HG03342 (cell line): Measurements from ENCODE around the gene ARHGDIB.

Experiments
- ATAC-seq: cut with Tn5 transposase; IDR thresholded peaks from one replicate; pipeline ENCODE4 v1.9.1; 2021; ENCODE audit warnings: mild to moderate bottlenecking, moderate library complexity; ENCODE audit not compliant: unreplicated experiment

ARHGDIB gene

DNA sequence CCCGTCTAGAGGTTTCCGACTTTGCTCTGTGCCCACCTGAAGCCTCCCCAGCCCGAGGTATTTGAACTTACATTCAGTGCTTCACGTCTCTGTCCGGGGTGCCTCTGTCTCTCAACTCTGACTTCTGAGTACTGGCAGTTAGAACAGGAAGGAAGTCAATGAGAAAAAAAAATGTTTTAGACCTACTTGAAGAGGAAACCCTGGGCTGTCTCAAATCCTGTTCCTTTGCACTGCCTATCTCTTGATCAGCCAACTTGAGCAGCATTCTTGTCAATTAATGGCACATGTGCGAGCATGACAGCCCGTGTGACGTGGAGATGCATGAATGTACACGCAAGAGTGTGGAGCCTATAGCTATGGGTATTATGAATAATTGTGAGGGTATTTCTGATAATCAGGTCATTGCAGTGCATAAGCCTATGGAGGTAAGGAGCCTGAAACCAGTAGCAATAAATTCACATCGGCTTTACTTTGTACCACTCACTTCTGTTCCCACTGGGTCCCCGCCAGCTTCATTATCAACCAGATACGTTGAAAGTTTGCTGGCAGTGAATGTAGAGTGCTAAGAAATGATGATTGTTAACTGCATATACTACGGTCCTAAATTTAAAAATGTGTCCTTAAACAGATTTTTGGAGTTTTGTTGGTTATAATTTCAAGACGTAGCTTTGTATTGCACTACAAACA lies at the start of gene ARHGDIB:
Gene ARHGDIB (minus strand): TSS at position 136 of the 687 bp plus-strand sequence. CDS start 10,889 bp downstream, outside the sequence.
- ATAC-seq: peak; percentile 57

DNA sequence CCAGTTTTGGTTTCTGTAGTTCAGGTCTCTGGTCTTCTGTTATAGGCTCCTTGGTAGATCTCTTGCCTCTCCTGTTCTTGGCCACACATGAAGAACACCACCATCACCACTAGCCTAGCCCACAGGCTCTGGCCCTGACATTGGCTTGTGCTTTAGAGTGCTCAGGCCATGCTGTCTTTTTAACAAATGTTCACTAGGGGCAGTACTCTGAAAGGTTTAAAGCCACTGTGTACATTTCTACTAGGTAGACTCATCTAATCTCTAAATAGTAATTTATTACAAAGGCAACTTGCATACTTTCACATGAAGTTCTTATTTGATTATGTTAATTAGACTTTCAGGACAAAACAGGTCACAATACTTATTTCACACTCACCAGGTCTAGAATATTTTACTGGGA lies 49.8 kb upstream of the ARHGDIB start:
- ATAC-seq: peak; percentile 58

DNA sequence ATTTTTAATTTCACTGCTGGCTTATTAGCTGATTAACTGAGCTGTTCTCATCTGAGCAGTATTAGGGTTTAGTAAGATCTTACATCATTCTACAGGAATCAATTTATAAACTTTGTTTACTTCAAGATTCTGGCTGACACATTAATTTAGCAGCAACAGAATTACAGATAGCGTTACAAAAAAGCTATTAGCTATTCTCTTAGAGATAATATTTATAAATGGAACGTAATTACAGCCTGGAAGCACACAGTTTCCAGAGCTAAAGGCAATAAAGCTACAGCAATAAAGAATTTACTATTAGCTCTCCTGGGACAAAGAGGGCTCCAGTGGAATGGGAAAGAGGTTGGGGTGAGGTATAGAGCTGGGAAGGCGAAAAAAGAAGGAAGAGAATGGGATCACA lies 46.1 kb upstream of the ARHGDIB start:
- no peak for ATAC-seq

DNA sequence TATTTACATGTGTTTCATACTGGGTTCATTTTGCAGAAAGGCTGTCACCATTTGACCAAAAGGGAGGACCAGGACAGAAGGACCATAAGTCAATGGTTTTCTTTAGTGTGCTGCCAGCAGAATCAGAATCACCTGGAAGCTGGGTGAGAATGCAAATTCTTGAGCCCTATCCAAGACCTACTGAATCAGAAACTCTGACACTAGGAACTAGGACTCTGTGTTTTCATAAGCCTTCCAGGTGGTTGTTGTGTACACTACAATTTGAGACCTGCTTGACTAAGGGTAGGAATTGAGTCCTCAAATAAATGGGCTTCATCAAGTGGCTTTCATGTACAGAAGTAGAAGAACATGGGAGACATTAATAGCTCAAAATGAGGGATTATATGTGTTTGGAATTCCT lies 43.7 kb upstream of the ARHGDIB start:
- ATAC-seq: no peak

DNA sequence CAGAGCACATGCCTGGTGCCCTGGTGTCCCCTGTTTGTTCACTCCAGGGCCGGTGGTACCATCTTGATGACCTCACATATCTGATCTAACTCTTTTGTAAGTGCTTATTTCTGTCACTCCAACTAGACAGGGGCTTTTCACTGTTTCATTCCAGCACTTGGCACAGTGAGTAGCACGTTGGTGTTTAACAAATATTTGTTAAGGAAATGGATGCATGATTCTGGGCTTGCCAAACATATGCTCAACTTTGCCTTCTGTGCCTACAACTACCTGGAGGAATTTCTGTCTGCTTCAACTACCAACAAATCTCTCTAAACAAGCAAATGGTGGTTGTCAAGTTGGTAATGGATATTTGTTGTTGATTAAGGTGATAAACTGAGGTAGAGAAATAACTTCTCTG lies 43.0 kb upstream of the ARHGDIB start:
- ATAC-seq: no peak

DNA sequence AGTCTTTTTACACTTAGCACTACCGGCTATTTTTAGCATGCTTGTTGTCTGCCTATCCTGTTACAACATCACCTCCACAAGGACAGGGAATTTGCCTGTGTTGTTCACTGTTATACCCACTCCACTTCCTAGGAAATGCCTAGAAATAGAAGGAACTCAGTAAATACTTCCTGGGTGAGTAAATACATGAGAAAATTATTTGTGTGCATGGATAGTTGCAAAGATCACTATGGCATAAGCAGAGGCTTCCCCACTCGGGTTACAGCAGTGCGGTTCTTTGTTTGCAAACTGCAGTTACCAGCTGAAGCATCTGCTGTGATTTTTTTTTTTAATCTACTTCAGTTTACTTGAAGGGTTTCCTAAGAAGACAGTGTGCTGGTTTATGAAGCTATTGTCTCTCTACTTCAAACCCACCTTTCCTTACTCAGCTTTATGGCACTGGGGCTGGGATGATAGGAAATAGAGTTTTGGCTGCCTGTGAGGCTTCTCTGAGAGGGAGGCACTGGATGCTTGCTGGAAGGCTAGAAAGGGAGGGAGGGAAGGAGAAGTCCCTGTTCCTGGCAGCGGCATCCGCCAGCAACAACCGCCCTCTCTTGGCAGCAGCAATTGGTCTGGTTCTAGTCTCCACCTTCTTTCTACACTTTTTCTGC lies 40.5 kb upstream of the ARHGDIB start:
- ATAC-seq: no peak

DNA sequence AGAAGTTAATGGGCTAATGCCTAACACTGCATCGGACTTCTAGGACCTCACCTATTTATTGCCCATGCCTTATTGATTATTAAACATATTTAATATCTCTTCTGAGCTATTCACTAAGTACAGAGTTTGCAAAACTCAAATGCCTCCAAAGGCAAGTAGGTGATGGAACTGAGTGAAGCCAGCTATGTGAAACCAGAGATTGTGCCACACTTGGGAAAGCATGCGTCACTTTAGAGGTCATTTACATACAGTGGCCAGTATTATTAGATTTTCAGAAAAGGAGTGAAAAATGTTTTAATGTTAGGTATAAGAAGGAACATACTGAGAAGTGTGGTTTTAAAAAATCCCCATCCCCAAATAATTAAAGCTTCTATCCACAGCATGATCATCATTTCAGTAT lies 39.2 kb upstream of the ARHGDIB start:
- ATAC-seq: no peak

DNA sequence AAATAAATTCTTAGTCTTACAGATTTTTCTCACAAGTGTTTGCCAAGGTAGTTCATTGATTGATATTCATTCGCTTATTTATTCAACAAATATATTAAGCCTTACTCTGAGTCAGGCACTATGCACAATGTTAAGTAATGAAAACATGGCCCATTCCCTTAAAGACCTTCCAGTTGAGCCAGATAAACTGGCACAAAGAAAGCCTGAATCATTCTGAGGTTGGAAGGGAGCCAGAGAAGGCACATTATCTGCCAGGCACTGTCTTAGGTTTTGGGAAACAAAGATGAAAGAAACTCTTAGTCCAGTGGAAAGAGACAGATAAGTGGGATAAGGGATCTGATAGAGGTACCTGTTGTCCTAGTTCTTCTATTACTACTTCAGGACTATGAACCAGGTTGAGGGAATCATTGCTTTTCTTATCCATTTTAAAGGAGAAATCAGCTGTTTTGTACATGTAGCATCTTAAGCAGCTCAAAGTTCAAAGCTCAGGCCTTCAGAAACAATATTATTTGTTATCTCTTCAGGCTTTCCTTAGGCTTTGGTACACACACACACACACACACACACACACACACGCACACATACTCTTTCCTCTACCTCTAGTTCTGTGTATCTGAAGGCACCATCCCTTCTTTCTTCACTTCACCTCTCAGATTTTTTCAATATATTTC lies 38.4 kb upstream of the ARHGDIB start:
- ATAC-seq: no peak

DNA sequence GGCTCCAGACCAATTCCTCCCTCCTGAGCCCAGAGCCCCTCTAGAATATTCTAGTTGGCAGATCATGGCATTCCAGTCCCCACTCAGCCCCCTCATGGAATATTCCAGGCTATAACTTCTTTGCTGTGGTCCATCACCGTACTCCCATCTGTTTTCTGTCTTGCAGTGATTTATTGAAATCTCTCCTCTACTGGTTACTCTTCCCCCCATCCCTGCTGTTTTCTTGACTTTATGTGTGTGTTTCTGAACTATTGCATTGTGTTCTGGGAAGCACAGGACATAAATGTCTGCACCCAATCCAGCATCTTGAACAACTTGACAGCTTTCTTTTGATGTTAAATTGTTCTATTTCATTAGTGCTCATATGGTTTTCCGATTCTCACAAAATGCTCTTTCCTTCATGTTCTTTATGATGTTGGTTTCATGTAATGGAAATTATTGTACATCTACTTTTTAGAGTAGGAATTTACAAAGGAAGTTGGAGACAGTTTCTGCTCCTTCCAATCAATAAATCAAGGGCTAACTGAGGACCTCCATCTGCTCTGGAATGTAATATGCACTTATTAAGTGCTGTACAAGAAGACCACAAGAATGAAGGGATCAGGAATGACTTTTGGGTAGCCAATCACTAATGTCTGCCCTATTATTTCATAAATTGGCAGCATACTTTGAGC lies 37.8 kb upstream of the ARHGDIB start:
- ATAC-seq: no peak

DNA sequence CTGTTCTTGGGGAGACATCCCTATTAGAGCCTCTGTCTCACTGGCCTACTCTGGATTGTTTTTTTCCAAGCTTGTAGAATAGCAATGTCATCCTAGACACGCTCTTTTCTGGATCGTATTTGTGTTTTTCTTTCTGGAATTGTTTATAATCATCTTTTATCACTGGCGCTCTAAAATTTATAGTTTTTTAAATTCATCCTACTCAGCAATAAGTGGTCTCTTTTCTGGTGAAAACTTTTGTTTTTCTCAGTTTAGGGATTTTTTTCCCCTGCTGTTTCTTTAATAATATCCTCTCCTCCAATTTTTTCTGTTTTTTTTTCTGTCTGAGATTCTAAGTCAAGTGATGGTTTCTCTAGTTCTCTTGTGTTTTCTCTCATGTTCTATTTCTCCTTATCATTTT lies 36.6 kb upstream of the ARHGDIB start:
- ATAC-seq: no peak

DNA sequence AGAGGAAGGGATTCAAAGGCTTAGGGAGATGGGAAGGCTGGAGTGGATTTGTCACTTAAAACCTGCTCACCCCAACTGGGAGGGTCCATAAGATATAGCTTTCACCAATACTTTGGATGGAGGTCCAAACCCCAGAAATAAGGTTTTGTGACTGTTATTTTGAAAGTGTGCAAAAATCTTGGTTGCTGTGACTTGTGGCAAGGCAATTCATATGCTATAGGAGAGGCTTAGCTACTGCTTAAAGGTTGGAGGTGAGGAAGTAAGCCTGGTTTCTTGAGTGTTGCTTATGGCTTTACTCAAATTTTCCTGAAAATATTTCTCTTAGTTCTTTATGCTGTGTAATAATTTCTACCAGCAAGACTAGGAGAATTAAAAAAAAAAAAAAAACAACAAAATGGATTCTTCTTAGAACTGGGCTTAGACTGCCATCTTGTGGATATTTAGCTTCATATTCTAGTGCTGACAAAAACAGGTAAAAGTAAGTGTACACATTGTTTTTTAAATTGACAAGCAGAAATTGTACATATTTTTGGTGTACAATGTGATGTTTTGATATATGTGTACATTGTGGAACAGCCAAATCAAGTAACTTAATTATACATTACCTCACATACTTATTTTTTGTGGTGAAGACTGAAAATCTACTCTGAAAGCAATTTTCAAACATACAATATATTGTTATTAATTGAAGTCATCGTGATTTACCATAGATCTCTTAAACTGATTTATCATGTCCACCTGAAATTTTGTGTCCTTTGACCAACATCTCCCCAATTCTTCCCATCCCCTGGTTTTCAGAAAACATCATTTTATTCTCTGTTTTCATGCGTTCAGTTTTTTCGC lies 34.4 kb upstream of the ARHGDIB start:
- peak; percentile 40 for ATAC-seq

DNA sequence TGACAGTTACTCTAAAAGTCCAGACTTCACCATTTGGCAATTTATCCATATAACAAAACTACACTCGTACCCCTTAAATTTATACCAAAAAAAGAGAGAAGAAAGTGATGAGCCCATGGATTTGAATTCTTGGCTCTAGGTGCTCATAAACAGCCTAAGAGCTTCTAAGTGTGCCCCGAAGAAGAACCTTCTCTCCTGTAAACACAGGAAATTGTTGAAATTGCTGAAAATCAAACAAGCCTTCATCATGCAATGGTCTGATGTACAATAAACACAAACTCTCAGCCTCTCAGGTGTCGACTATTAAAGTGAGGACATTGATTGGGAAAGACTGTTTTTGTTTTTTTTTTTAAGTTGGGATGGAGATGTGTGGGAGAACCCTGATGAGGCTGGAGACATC lies 33.2 kb upstream of the ARHGDIB start:
- ATAC-seq: no peak

DNA sequence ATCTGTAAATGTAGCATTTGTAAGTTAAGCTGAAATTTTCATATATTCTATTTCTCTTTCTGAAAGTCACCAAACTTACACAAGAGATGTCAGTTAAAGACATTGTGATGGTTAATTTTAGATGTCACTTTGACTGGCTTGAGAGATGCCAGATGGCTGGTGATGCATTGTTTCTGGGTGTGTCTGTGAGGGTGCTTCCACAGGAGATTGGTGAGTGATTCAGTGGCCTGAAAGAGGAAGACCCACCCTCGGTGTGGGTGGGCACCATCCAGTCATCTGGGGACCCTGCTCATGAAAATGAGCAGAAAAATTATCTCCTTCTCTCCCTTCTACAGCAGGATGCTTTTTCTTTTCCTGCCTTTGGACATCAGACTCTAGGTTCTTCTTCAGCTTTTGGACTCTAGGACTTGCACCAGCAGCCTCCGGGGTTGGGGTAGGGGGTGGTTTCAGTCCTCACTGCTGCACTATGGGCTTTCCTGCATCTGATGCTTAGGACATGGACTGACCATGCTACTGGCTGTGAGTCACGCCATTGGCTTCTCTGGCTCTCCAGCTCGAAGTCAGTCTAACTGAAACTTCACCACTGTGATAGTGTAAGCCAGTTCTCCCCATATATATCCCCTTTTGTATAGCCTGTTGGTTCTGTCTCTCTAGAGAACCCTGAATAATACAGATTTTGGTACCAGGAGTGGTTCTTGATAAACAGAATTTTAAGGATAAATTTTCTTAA lies 32.3 kb upstream of the ARHGDIB start:
- no peak for ATAC-seq

DNA sequence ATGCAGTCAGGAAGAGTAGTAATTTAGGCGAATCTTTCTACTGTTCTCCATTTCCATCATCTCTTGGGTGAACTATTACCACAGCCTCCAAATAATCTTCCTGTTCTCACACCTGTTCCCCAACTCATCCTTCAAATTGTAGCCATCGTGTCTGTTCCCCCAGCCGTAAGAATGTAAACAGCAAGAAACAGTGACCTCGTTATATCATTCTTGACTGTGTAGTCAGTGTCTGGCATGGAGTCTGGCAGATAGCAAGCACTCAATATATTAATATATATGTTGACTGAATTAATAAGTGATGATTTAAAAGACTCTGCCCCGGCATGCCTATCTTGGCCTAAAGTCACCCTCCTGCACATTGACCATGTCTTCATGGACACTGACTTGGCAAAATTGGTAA lies 31.7 kb upstream of the ARHGDIB start:
- ATAC-seq: no peak

DNA sequence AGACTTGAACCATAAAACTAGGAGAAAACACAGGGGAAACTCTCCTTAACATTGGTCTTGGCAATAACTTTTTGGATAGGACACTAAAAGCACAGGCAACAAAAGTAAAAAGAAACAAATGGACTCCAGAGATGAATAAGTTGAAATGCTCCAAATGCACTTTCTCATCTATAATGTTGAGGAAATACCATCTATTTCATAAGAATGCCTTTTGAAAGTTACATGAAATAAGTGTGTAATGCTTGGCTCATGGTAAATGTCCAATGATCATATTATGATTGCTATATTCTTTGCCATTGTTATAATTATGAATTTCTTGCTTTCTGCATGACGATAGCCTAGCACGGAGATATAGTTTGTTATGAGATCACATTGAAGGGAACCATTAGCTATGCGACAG lies 31.3 kb upstream of the ARHGDIB start:
- no peak for ATAC-seq

DNA sequence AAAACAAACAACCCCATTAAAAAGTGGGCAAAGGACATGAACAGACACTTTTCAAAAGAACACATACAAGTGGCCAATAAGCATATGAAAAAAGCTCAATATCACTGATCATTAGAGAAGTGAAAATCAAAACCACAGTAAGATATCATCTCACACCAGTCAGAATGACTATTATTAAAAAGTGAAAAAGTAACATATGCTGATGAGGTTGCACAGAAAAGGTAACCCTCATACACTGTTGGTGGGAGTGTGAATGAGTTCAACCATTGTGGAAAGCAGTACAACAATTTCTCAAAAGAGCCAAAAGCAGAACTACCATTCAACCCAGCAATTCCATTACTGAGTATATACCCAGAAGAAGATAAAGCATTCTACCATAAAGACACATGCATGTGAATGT lies 29.7 kb upstream of the ARHGDIB start:
- no peak for ATAC-seq

DNA sequence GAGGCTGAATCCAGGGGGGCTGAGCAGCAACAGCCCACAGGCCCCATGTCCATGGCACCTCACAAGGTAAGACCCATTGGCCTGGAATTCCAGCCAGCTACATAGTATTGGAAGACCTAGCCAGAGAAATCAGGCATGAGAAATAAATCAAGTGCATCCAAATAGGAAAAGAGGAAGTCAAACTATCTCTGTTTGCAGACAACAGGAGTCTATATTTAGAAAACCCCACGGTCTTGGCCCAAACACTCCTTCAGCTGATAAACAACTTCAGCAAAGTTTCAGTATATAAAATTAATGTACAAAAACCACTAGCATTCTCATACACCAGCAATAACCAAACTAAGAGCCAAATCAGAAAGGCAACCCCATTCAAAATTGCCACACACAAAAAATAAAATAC lies 28.4 kb upstream of the ARHGDIB start:
- ATAC-seq: peak; percentile 54

DNA sequence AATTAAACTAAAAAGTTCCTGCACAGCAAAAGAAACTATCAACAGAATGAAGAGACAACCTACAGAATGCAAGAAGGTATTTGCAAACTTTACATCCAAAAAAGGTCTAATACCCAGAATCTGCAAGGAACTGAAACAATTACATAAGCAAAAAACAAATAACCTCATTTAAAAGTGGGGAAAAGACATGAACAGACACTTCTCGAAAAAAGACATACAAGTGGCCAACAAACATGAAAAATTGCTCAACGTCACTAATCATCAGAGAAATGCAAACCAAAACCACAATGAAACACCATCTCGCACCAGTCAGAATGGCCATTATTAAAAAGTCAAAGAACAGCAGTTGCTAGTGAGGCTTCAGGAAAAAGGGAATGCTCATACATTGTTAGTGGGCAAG lies 26.6 kb upstream of the ARHGDIB start:
- ATAC-seq: no peak

DNA sequence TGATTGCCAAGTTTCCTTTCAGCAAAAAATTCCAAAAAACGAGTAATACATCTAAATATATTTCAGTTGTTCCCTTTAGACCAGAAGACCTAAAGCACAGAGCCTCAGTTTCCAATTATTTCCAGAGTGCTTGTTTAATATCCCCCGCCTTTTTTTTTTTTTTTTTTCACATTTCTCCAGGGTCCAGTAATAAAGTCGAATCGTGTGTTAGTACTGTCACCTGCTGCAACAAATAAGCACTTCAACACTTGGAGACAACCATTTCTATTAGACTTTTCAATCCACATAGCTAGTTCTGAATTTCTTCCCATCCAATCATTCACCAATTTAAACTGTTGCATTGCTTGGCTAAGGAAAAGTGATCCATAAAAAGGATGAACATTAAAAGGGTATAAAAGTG lies 25.0 kb upstream of the ARHGDIB start:
- ATAC-seq: no peak

DNA sequence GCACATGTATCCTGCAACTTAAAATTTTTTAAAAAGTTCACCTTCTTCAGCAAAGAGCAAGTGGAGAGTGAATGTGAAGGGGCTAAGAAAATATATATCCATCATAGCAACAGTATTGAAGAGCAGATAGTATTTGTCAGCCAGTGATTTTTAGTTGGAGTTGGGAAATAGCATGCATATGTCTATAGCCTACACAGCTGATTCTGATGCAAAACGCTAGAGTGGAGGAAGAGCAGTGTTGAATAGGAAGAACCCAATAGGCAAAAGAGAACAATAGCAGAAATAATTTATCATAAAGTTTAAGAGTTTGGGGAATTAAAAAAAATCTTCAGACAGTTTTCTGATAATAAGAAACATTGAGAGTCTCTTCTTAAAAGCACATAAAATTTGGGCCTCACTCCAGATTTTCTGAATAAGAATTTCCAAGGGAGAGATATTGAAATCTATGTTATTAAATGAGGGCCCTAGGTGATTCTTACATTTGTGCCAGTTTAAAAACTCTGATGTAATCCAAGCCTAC lies 23.4 kb upstream of the ARHGDIB start:
- ATAC-seq: no peak
